NCI-H2081 (cell line): ENCODE results near the gene ADAMTS16.

ENCODE experiments used
- DNase-seq, 2 experiments: peaks; one replicate each; lab custom pipeline; 2025; lab: John Stamatoyannopoulos, UW

The ADAMTS16 gene

GRCh38 chr5:5289537-5289936, 149.4 kb downstream of the ADAMTS16 start:
- no peak for DNase-seq

- no peak for DNase-seq
Measured at GRCh38 chr5:5290674-5291334, 150.7 kb downstream of the ADAMTS16 start.

GRCh38 chr5:5291357-5291756, 151.2 kb downstream of the ADAMTS16 start:
- no peak for DNase-seq

- DNase-seq = no peak
Measured at GRCh38 chr5:5293029-5293428, 152.9 kb downstream of the ADAMTS16 start.

- no peak for DNase-seq
Measured at GRCh38 chr5:5294429-5294828, 154.3 kb downstream of the ADAMTS16 start.

- DNase-seq = no peak
Measured at GRCh38 chr5:5295351-5295750, 155.2 kb downstream of the ADAMTS16 start.

GRCh38 chr5:5296051-5296450, 155.9 kb downstream of the ADAMTS16 start:
- no peak for DNase-seq

GRCh38 chr5:5297432-5298067, 157.4 kb downstream of the ADAMTS16 start:
- no peak for DNase-seq

GRCh38 chr5:5298068-5298633, 158.0 kb downstream of the ADAMTS16 start:
- no peak for DNase-seq

- no peak for DNase-seq
Measured at GRCh38 chr5:5298841-5299541, 158.9 kb downstream of the ADAMTS16 start.

GRCh38 chr5:5301176-5301575, 161.0 kb downstream of the ADAMTS16 start:
- no peak for DNase-seq

- DNase-seq = no peak
Measured at GRCh38 chr5:5302201-5302600, 162.1 kb downstream of the ADAMTS16 start.

GRCh38 chr5:5303242-5303641, 163.1 kb downstream of the ADAMTS16 start:
- no peak for DNase-seq

- DNase-seq = no peak
Measured at GRCh38 chr5:5304361-5305020, 164.4 kb downstream of the ADAMTS16 start.

- DNase-seq = no peak
Measured at GRCh38 chr5:5306696-5307095, 166.6 kb downstream of the ADAMTS16 start.

- no peak for DNase-seq
Measured at GRCh38 chr5:5308319-5308718, 168.2 kb downstream of the ADAMTS16 start.

- no peak for DNase-seq
Measured at GRCh38 chr5:5309645-5310044, 169.5 kb downstream of the ADAMTS16 start.

- DNase-seq = no peak
Measured at GRCh38 chr5:5313101-5313635, 173.0 kb downstream of the ADAMTS16 start.

GRCh38 chr5:5314166-5314565, 174.0 kb downstream of the ADAMTS16 start:
- DNase-seq = no peak

GRCh38 chr5:5314626-5315025, 174.5 kb downstream of the ADAMTS16 start:
- no peak for DNase-seq

GRCh38 chr5:5315068-5315980, 175.2 kb downstream of the ADAMTS16 start:
- no peak for DNase-seq
